ENCODE measurements around the gene ANKS6.

ANKS6 gene

DNA sequence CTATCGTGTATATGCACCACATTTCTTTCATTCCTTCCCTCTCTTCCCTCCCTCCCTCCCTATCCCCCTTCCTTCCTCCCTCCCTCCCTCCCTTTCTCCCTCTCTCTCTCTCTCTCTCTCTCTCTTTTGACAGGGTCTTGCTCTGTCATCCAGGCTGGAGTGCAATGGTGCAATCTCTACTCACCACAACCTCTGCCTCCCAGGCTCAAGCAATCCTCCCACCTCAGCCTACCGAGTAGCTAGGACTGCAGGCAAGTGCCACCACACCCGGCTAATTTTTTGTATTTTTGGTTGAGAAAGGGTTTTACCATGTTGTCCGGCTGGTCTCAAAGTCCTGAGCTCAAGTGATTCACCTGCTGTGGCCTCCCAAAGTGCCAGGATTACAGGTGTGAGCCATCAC, 1.1 kb upstream of the ANKS6 start:
- TF ChIP-seq POU2F2 (IDR thresholded peaks at IDR 0.05; ENCODE audit: low read depth, low read length): no peak
- no peak for TF ChIP-seq SPI1 (IDR thresholded peaks at IDR 0.05; ENCODE audit: low read depth, low read length)
- TF ChIP-seq TAF1 (IDR thresholded peaks at IDR 0.05; ENCODE audit: low read depth, low read length): no peak
- no peak for TF ChIP-seq POLR2A (IDR thresholded peaks at IDR 0.05; ENCODE audit: low read depth, low read length)
- no peak for TF ChIP-seq POLR2AphosphoS5 (IDR thresholded peaks at IDR 0.05; ENCODE audit: low read depth, low read length)
- DNase-seq (ENCODE audit: insufficient read length, low spot score): no peak
- no peak for FAIRE-seq

DNA sequence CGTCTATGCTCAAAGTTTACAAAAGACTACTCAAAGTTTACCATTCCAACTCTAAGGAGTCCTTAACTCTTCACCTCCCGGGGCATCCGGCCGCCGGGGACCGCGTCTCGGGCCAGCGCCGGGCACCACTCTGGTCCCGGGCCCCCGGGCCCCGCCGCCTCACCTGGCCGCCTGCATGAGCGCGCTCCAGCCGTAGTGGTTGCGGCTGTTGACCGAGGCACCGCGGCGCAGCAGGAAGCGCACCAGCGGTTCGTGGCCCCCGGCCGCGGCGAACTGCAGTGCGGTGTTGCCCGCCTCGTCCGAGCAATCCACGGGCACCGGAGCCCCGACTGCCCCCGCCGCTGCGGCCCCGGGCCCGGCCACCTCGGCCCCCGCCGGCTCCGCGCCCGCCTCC, 388 bp downstream of the ANKS6 start:
- TF ChIP-seq PAX5 (IDR thresholded peaks at IDR 0.05; ENCODE audit: insufficient read depth, low read length, severe bottlenecking) (no peak), TAF1 (IDR thresholded peaks at IDR 0.05; ENCODE audit: low read depth, low read length) (no peak)
- DNase-seq (ENCODE audit: insufficient read length, low spot score) (no peak), FAIRE-seq (no peak)

DNA sequence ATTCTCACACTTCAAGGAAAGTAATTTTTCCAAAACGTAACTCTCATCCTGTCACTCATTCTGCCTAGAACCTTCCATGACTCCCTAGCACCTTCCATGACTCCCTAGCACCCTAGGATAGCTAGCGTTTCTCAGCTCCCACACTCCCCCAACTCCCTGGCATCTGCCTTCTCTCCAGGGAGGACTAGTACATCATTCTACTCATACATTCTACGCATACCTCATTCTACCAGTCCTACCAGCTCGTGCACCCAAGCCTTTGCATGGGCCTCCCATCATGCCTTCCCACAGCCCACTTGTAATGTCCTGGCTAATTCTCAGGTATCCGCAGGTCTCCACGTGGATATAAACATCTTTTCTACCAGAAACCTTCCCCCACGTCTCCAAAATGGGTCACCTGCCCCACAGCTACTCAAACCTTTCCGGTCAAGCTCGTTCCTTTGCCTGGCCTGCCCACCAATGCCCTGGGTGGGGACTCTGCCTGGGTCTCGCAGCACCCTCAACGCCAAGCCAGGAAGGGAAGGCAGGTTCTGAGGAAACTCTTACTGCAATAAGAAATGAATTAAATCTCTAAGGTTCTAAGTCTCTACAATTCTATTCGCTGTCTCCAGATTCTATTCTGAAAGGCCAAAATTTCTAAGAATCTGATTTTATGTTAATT, 930 bp downstream of the ANKS6 start:
- DNase-seq (ENCODE audit: insufficient read length, low spot score) (no peak), FAIRE-seq (no peak)
- TF ChIP-seq POLR2A (IDR thresholded peaks at IDR 0.05; ENCODE audit: low read depth, low read length): no peak
- no peak for TF ChIP-seq SPI1 (IDR thresholded peaks at IDR 0.05; ENCODE audit: low read depth, low read length)
- no peak for TF ChIP-seq PAX5 (IDR thresholded peaks at IDR 0.05; ENCODE audit: insufficient read depth, low read length, severe bottlenecking)
- TF ChIP-seq POU2F2 (IDR thresholded peaks at IDR 0.05; ENCODE audit: low read depth, low read length): no peak
- no peak for TF ChIP-seq TAF1 (IDR thresholded peaks at IDR 0.05; ENCODE audit: low read depth, low read length)
- TF ChIP-seq POLR2AphosphoS5 (IDR thresholded peaks at IDR 0.05; ENCODE audit: low read depth, low read length): no peak

DNA sequence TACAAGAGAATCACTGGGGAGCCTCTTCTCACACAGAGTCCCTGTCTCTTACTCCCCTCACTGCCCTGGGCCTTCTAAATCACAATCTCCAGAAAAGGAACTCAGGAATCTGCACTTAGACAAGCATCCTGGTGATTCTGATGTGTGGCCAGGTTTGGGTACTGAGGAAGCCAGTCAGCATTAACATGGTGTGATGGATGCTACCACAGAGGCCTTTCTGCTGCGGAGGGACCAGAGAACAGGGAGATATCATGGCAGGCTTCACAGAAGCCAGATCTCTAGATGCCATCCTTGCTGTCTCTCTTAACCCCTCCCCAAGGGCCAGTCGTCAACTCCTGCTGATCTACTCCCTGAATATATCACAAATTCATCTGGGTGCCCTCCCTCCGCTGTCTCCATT, 1.6 kb downstream of the ANKS6 start:
- no peak for DNase-seq (ENCODE audit: insufficient read length, low spot score)
- no peak for FAIRE-seq
- TF ChIP-seq SPI1 (IDR thresholded peaks at IDR 0.05; ENCODE audit: low read depth, low read length) (no peak), POLR2A (IDR thresholded peaks at IDR 0.05; ENCODE audit: low read depth, low read length) (no peak), PAX5 (IDR thresholded peaks at IDR 0.05; ENCODE audit: insufficient read depth, low read length, severe bottlenecking) (no peak), POU2F2 (IDR thresholded peaks at IDR 0.05; ENCODE audit: low read depth, low read length) (no peak), TAF1 (IDR thresholded peaks at IDR 0.05; ENCODE audit: low read depth, low read length) (no peak), POLR2AphosphoS5 (IDR thresholded peaks at IDR 0.05; ENCODE audit: low read depth, low read length) (no peak)

DNA sequence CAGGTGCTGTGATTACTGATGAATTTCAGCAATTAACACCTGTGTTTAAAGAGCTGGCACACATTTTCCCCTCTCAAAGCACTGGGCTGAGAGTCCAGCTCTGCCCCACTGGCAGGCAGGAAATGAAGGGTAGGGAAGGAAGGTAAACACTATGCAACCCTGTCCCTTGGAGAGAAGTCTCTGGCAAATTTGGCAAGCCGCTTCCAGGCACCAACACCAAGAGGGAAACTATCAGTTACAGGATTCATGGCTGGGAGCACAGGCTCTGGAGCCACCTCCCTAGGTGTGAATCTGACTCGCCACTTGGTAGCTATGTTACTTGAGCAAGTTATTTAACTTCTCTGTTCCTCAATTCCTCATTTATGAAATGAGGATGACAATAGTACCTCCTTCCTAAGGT, 3.3 kb downstream of the ANKS6 start:
- FAIRE-seq: no peak
- TF ChIP-seq TAF1 (IDR thresholded peaks at IDR 0.05; ENCODE audit: low read depth, low read length): no peak
- no peak for TF ChIP-seq POLR2AphosphoS5 (IDR thresholded peaks at IDR 0.05; ENCODE audit: low read depth, low read length)
- no peak for TF ChIP-seq PAX5 (IDR thresholded peaks at IDR 0.05; ENCODE audit: insufficient read depth, low read length, severe bottlenecking)
- no peak for TF ChIP-seq SPI1 (IDR thresholded peaks at IDR 0.05; ENCODE audit: low read depth, low read length)
- no peak for TF ChIP-seq POU2F2 (IDR thresholded peaks at IDR 0.05; ENCODE audit: low read depth, low read length)
- TF ChIP-seq POLR2A (IDR thresholded peaks at IDR 0.05; ENCODE audit: low read depth, low read length): no peak
- no peak for DNase-seq (ENCODE audit: insufficient read length, low spot score)

DNA sequence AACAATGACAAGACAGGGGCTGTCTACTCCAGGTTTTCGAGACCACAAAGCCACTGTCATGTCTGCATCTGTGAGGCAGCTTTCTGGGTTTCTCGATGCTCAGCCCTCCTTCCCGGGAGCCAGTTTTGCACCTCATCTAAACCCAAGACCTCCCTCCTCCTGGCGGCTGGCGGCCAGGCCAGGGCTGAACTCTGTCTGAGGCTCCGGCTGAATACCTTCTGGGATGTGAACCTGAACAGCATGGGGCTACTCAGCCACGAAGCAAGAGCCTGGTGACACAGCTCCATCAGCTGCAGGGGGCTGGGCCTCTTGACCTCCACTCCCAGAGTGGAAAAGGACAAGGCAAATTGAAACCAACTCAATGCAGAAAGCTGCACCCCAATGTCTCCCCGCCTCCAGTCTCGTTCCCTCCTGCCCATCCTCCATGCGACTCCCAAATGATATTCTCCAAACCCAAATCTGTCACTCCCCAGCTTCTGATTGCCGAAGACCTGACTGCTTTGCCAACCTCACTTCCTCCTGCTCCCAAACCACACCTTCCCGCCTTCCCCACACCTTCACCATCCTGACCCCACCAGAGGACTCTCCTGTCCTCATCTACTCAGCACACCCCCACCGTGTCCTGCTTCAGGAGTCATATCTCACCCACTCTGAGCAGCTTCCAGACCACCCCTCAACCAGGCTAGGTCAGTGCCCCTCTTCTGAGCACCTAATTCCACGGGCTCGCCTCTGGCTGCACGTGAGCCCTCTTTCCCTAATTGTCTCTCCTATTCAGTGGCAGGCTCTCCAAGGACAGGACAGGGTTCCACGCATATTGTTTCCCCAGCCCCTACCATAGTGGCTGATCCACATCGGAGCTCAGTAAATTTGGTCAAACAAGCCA, 4.5 kb downstream of the ANKS6 start:
- TF ChIP-seq SPI1 (IDR thresholded peaks at IDR 0.05; ENCODE audit: low read depth, low read length) (no peak), POU2F2 (IDR thresholded peaks at IDR 0.05; ENCODE audit: low read depth, low read length) (no peak), TAF1 (IDR thresholded peaks at IDR 0.05; ENCODE audit: low read depth, low read length) (no peak), POLR2A (IDR thresholded peaks at IDR 0.05; ENCODE audit: low read depth, low read length) (no peak), POLR2AphosphoS5 (IDR thresholded peaks at IDR 0.05; ENCODE audit: low read depth, low read length) (no peak), PAX5 (IDR thresholded peaks at IDR 0.05; ENCODE audit: insufficient read depth, low read length, severe bottlenecking) (no peak)
- DNase-seq (ENCODE audit: insufficient read length, low spot score) (no peak), FAIRE-seq (no peak)

DNA sequence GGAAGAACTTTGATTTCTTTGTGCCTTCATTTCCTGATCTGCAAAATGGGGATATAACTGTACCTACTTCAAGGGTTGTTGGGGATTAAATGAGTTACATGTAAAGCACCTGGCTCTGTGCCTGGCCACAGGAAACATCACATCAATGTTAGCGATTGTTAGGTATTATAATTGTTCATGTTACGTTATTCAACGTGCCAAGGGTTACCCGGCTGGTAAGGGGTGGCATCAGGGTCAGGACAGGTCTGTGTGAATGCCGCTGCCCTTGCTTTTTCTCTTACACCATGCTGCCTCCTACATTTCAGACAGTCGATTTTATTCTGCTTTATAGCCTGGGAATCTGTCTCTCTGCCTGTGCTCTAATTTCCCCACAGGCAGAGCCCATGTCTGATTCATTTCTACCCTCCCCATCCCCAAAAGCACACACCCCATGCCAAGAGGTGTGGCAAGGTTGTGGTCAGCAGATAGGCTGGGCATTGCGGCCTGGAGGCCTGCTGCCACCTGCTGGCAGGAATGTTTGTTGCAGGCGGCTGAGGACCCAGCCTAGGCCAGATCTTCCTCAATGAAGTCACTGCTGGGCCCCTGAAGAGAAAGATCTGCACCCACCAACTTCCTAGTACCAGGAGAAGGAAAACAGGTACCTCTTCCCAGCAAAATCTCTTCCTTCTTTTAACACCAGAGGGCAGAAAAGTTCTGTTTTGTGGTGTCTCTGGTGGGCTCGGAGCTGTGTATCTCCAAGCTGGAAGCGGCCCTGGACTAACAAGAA, 5.3 kb downstream of the ANKS6 start:
- no peak for TF ChIP-seq POLR2AphosphoS5 (IDR thresholded peaks at IDR 0.05; ENCODE audit: low read depth, low read length)
- TF ChIP-seq SPI1 (IDR thresholded peaks at IDR 0.05; ENCODE audit: low read depth, low read length): no peak
- TF ChIP-seq PAX5 (IDR thresholded peaks at IDR 0.05; ENCODE audit: insufficient read depth, low read length, severe bottlenecking): no peak
- no peak for TF ChIP-seq POU2F2 (IDR thresholded peaks at IDR 0.05; ENCODE audit: low read depth, low read length)
- TF ChIP-seq TAF1 (IDR thresholded peaks at IDR 0.05; ENCODE audit: low read depth, low read length): no peak
- no peak for TF ChIP-seq POLR2A (IDR thresholded peaks at IDR 0.05; ENCODE audit: low read depth, low read length)
- peak; percentile 93 for FAIRE-seq
- DNase-seq (ENCODE audit: insufficient read length, low spot score): peak; percentile 71

DNA sequence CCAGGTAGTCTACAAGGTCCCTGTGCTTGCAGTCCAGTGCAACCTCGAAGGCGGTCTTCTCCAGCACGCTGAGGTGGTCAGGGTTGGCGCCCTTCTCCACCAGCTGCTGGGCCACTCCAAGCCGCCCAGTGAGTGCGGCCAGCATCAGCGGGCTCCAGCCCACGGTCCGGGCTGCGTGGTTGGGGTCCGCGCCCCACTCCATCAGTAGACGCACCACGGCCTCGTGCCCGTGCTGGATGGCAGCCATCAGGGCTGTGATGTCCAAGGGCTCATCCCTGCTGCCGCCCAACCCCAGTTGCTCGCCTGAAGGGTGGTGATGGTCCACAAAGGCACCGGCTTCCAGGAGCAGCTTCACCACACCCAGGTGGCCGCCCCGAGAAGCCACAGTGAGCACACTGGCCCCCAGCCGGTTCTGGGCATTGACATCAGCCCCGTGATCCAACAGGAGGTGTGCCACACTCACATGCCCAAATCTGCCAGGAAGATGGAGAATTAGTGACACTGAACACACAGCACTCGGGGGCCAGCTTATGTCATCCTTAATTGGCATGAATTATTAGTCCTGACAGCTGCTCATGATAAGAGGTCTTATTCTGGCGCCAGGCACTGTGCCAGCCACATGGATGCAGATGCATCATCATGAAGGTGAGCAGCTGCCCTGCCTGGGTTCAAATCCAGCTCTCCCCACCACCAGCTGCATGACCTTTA, 6.1 kb downstream of the ANKS6 start:
- FAIRE-seq: no peak
- no peak for DNase-seq (ENCODE audit: insufficient read length, low spot score)
- no peak for TF ChIP-seq SPI1 (IDR thresholded peaks at IDR 0.05; ENCODE audit: low read depth, low read length)
- TF ChIP-seq POLR2AphosphoS5 (IDR thresholded peaks at IDR 0.05; ENCODE audit: low read depth, low read length): no peak
- TF ChIP-seq TAF1 (IDR thresholded peaks at IDR 0.05; ENCODE audit: low read depth, low read length): no peak
- TF ChIP-seq POU2F2 (IDR thresholded peaks at IDR 0.05; ENCODE audit: low read depth, low read length): no peak
- TF ChIP-seq PAX5 (IDR thresholded peaks at IDR 0.05; ENCODE audit: insufficient read depth, low read length, severe bottlenecking): no peak
